Duodenal mucosa (tissue), 2 donors: Measurements from ENCODE around the gene RALGPS1.

Source experiments
- H3K27ac ChIP-seq: one replicate; pipeline ENCODE4 v1.7.0; 2013; ENCODE audit warnings: low read depth, low read length
- H3K27me3 ChIP-seq, 2 donors: one replicate each; pipeline ENCODE4 v1.7.0; 2013; ENCODE audit warnings: low read length in 2 of 2, control low read depth in 1 of 2; ENCODE audit not compliant: insufficient read depth in 2 of 2, control insufficient read depth in 1 of 2
- H3K36me3 ChIP-seq, 2 donors: one replicate each; pipeline ENCODE4 v1.7.0; 2013; ENCODE audit warnings: low read length in 2 of 2, control low read depth in 1 of 2; ENCODE audit not compliant: insufficient read depth in 2 of 2, control insufficient read depth in 1 of 2
- H3K4me1 ChIP-seq, 2 donors: one replicate each; pipeline ENCODE4 v1.7.0; 2013; ENCODE audit warnings: low read length in 2 of 2, control low read depth in 1 of 2; ENCODE audit not compliant: insufficient read depth in 2 of 2, control insufficient read depth in 1 of 2
- H3K4me3 ChIP-seq, 2 donors: one replicate each; pipeline ENCODE4 v1.7.0; 2013; ENCODE audit warnings: low read length in 2 of 2, low read depth in 1 of 2
- H3K9ac ChIP-seq, 2 donors: one replicate each; pipeline ENCODE4 v1.7.0; 2013; ENCODE audit warnings: low read length in 2 of 2, low read depth in 1 of 2
- H3K9me3 ChIP-seq, 2 donors: one replicate each; pipeline ENCODE4 v1.7.0; 2013; ENCODE audit warnings: low read length in 2 of 2, control low read depth in 1 of 2; ENCODE audit not compliant: control insufficient read depth in 1 of 2

The RALGPS1 gene

DNA sequence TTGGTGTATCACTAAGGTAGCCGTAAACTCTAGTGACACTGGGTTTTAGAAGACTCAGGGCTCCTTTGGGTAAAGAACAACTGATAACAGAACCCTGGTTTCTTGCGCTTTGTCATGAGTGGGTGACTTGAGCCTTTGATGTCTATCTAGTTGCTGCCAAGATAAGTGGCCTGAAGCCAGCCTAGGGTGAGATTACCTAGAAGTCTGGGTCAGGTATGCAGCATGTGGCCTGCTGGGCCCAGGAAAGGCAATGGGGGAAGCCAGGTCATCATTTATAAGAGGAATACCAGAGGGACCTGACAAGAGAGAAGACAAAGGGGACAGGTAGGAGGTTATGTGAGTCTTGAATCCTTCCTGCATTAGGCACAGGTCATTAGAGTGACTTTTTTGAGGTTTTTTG lies 326.8 kb downstream of the RALGPS1 start:
- H3K27ac ChIP-seq, result no peak overlapping the region
- H3K9ac ChIP-seq, result no peak overlapping the region
- no peaks in the 10 kb centered on the region for H3K36me3 ChIP-seq
- H3K27me3 ChIP-seq, result no peaks in the 10 kb centered on the region
- no peak overlapping the region for H3K4me3 ChIP-seq
- H3K9me3 ChIP-seq, result no peaks in the 10 kb centered on the region
- H3K4me1 ChIP-seq, result peaks cover 15 to 16% of the 10 kb centered on the region in 2 donors

DNA sequence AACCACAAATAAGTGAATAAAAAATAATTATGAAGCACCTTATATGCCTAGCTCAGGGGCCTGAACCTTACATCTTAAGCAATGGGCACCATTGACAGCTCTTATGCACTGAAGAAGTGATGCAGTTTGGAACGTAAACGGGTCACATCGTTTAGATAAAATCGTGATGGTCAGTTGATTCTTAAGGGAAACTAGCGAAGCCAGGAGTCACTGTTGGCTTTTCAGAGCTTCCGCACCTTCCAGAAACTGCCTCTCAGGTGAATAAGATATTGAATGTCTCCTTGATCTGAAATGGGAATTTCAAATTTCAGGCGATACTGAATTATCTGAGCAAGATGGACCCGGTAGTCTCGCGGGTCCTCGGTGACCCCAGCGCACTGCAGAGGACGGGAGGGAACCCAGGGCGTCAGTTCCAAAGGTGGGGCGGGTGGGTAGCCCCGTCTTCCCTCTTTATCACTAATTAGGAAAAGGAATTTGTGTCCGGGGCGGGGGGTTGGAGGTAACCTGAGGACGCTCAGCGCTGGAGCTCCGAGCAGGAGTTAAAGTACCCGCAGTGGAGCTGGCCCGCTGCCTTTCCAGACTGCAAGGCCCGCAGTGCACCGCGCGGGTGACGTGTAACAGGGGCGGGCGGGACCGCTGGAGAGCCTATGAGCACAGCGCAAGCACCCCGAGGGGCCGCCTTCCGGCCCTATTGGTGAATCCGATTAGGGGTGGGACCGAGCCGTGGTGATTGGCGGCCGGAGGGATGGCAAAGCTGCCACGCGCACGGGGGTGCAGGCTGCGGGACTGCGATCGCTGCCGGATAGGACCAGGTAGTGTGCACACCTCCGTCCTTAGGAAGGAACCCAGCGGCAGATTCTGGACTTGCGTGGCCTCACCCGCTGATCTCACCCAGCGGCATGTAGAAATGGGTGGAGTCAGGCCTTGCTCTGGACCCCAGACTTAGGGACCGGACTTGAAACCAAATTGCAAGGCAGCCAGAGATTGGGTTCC lies 330.3 kb downstream of the RALGPS1 start:
- peaks cover 15 to 16% of the 10 kb centered on the region in 2 donors for H3K4me1 ChIP-seq
- H3K27me3 ChIP-seq, result no peaks in the 10 kb centered on the region
- peak overlapping the region; percentile 71 to 79 for H3K9ac ChIP-seq
- H3K27ac ChIP-seq, result no peak overlapping the region
- no peaks in the 10 kb centered on the region for H3K36me3 ChIP-seq
- peak overlapping the region; percentile 90 to 93 for H3K4me3 ChIP-seq
- no peaks in the 10 kb centered on the region for H3K9me3 ChIP-seq

DNA sequence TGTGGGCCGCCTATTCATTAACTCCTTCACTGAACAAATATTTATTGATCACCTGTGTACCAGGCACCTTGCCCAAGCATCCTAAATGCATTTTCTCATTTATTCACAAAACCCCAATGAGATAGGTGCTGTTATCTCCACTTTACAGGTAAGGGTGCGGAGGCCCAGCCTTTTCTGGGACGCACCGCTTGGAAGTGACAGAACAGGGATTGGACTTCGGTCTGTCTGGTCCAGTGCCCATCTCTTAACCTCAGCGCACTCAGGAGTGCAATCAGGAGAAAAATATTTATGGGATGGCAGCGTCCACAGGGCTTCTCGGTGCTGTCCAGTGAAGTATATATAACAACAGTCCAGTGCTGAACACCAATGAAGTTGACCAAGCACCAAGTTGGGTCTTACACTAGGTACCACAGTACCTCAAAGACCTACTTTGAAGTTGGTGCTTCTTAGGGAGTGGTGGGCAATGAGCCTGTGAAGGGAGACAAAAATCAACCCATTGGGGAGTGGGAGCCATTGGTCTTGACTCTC lies 331.1 kb downstream of the RALGPS1 start:
- no peaks in the 10 kb centered on the region for H3K27me3 ChIP-seq
- H3K9me3 ChIP-seq, result no peaks in the 10 kb centered on the region
- peaks cover 15 to 16% of the 10 kb centered on the region in 2 donors for H3K4me1 ChIP-seq
- H3K4me3 ChIP-seq, result peak overlapping the region; percentile 90 to 93
- H3K9ac ChIP-seq, result peak overlapping the region in 1 of 2 donors; percentile 71
- H3K36me3 ChIP-seq, result no peaks in the 10 kb centered on the region
- H3K27ac ChIP-seq, result no peak overlapping the region

DNA sequence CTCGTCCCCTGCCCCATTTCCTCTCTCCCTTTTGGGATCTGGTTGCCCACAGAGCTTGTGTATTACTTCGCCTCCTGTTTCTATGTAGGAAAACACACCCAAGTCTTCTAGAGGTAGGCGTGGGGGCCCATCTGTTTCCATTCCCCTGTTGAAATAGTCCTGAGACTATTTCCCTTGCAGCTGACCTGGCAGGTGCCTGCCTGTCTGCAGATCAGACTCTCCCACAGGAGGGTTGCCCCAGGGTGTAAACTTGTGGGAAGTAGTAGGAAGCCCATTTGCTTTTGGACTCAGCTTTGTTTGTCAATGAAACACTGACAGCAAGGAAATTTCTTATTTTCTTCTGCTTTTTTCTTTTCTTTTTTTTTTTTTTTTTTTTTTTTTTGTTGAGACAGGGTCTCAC lies 333.7 kb downstream of the RALGPS1 start:
- Histone ChIP-seq H3K27ac (no peak overlapping the region), H3K27me3 (no peaks in the 10 kb centered on the region), H3K9ac (no peak overlapping the region), H3K4me3 (no peak overlapping the region), H3K4me1 (peaks cover 15 to 16% of the 10 kb centered on the region in 2 donors), H3K36me3 (no peaks in the 10 kb centered on the region), H3K9me3 (no peaks in the 10 kb centered on the region)

DNA sequence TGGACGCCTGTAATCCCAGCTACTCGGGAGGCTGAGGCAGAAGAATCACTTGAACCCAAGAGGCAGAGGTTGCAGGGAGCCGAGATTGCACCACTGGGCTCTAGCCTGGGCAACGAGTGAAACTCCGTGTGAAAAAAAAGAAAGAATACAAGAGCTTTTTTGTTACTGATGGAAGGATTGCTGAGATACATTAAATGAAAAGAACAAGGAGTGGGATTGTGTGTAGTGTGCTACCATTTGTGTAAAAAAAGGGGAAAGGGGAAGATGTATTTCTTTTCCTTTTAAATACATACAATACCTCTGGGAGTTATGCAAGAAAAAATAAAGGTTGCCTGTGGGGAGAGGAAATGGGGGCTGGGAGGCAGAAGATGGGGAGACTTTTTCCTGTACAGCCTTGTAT lies 335.3 kb downstream of the RALGPS1 start:
- Histone ChIP-seq H3K9me3 (no peaks in the 10 kb centered on the region), H3K36me3 (no peaks in the 10 kb centered on the region), H3K4me3 (no peak overlapping the region), H3K4me1 (peaks cover 11% of the 10 kb centered on the region in 2 donors), H3K27ac (no peak overlapping the region), H3K9ac (no peak overlapping the region), H3K27me3 (no peaks in the 10 kb centered on the region)

DNA sequence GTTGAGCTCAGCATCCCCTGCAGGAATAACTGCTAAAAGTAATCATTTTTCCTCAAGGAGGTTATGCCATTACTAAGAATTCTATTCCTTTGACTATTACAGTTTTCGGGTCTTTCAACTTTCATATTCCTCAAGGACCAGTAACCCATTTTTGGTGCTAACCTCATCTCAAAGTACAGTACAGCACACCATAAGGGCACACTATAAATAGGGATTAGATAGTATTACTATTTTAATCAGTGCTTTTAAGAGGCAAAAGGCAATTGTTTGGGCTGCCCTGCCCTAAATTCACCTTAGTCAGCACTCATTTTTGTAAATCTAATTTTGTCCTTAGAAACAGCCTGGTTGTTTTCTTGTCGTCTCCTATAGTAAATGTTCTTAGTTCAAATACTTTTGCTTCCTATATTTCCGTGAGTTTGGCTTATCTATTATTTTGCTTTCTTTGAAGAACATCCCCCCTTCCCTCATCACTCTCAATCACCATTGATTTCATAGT lies 336.4 kb downstream of the RALGPS1 start:
- Histone ChIP-seq H3K9me3 (no peaks in the 10 kb centered on the region), H3K27ac (no peak overlapping the region), H3K9ac (no peak overlapping the region), H3K4me3 (no peak overlapping the region), H3K4me1 (peaks cover 3 to 4% of the 10 kb centered on the region in 2 donors), H3K36me3 (no peaks in the 10 kb centered on the region), H3K27me3 (no peaks in the 10 kb centered on the region)

DNA sequence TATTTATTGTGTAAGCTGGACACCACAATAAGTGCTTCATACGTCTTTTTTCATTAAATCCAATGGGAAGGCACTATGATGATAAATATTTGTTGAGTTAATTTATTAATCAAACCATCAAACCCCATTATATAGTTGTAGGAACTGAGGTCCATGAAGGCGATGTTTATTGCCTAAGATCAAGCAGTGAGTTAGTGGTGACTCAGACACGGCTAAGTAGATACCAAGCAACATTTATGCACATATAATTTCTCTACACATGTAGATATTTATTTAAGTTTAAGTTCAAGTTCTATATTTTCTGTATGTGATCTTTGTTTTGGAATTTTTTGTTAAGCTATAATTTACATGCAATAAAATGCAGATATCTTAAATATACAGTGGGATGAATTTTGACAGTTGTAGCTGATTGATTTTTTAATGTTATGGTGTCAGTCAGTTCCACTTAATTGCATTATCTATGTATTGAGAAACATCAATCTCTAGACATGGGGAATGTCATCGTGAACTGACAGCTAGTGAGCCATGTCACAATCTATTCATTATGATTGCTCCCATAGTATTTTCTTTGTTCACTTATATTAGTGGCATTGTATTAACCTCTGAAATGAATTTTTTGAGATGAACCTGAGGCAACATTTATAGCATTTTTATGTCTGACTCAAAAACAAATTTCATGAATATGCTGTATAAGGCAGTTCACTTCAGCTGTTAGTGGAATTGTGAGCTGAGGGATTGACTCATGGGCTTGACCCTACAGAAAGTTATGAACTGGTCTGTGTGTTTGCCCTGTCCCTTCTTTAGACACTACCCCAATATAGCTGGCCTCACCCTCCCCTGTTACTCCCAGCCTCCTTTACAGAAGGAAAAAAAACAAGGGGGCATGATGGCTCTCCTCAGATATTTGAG lies 338.1 kb downstream of the RALGPS1 start:
- Histone ChIP-seq H3K27ac (no peak overlapping the region), H3K9me3 (no peaks in the 10 kb centered on the region), H3K9ac (no peak overlapping the region), H3K4me1 (no peaks in the 10 kb centered on the region), H3K27me3 (no peaks in the 10 kb centered on the region), H3K4me3 (no peak overlapping the region), H3K36me3 (no peaks in the 10 kb centered on the region)

DNA sequence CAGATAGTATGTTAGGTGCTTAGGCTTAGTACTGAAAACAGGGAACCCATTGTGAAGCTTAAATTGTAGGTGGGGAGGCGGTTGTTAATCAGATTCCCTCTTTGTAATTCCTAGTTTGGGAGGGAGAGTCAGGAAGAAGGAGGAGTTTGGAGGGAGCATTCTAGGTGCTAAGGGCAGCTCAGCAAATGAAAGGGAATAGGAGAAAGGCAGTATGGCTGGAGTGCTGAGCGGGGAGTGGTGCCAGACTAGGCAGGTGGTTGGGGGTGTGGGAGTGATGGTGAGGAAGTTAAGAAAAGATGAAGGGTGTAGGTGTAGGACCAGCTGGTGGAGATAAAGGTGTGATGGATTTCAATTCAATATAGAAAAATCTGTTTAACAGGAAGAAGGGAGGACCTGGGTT lies 338.9 kb downstream of the RALGPS1 start:
- H3K4me3 ChIP-seq, result no peak overlapping the region
- no peak overlapping the region for H3K27ac ChIP-seq
- no peaks in the 10 kb centered on the region for H3K9me3 ChIP-seq
- H3K4me1 ChIP-seq, result no peaks in the 10 kb centered on the region
- no peaks in the 10 kb centered on the region for H3K27me3 ChIP-seq
- no peak overlapping the region for H3K9ac ChIP-seq
- H3K36me3 ChIP-seq, result no peaks in the 10 kb centered on the region

DNA sequence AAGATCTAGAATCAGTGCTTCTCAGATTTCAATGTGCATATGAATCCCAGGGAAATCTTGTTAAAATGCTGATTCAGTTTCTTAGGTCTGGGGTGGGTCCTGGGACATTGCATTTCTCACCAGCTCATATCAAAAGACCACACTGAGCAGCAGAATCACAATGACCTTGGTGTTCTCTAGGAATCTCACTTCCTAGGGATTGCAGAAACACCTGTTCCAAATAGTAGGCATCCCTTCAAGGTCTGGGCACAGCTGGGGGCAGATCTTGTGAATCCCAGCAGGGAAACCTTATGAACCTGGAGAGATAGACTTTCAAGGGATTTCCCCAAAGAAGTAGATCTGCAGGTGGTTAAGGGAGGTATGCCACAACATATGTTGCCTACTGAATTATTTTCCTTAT lies 341.1 kb downstream of the RALGPS1 start:
- H3K9ac ChIP-seq, result no peak overlapping the region
- no peaks in the 10 kb centered on the region for H3K4me1 ChIP-seq
- H3K4me3 ChIP-seq, result no peak overlapping the region
- H3K36me3 ChIP-seq, result no peaks in the 10 kb centered on the region
- H3K9me3 ChIP-seq, result no peaks in the 10 kb centered on the region
- no peak overlapping the region for H3K27ac ChIP-seq
- H3K27me3 ChIP-seq, result no peaks in the 10 kb centered on the region
